Large intestine (tissue), 3 donors: ENCODE measurements around the gene ZNF750. TPM values are rescaled to one million over a fixed set of nuclear protein-coding genes. Genes with fewer than 3 reads are reported as not detected.
A peak's percentile ranks its signal among the peaks of the same experiment; 100 is the strongest.

Experiments used
- DNase-seq, 2 donors: peaks; one replicate each; pipeline versions ENCODE4 v3.0.0 to v3.0.0-alpha.2; 2013
- H3K27ac ChIP-seq: one replicate; pipeline ENCODE4 v1.5.1; 2013; ENCODE audit warnings: low read length
- H3K27me3 ChIP-seq: 2 replicates; pipeline ENCODE4 v1.6.1; 2013; ENCODE audit warnings: low read length; ENCODE audit not compliant: control insufficient read depth, insufficient read depth
- H3K36me3 ChIP-seq: 2 replicates; pipeline ENCODE4 v1.6.1; 2013; ENCODE audit warnings: low read length; ENCODE audit not compliant: control insufficient read depth, insufficient read depth
- H3K4me1 ChIP-seq: one replicate; pipeline ENCODE4 v1.6.1; 2013; ENCODE audit warnings: low read length; ENCODE audit not compliant: control insufficient read depth, insufficient read depth
- H3K4me3 ChIP-seq: one replicate; pipeline ENCODE4 v1.5.1; 2013; ENCODE audit warnings: low read length
- H3K9me3 ChIP-seq: one replicate; pipeline ENCODE4 v1.6.1; 2013; ENCODE audit warnings: mild to moderate bottlenecking, low read depth, low read length, moderate library complexity; ENCODE audit not compliant: control insufficient read depth
- WGBS: methylation state at CpG from one replicate; pipeline ENCODE4 v1.1.5; 2013; ENCODE audit warnings: low lambda C conversion rate; ENCODE audit not compliant: insufficient coverage; 5-methylcytosine and 5-hydroxymethylcytosine counted together
- polyA plus RNA-seq: library from polyadenylated mRNA; unstranded; fragments of 120-200 nt; gene quantifications from one replicate; pipeline ENCODE4 v1.2.1, GENCODE V29; 2013

The ZNF750 gene
- polyA plus RNA-seq, 1 donor, result 0.18 TPM

DNA sequence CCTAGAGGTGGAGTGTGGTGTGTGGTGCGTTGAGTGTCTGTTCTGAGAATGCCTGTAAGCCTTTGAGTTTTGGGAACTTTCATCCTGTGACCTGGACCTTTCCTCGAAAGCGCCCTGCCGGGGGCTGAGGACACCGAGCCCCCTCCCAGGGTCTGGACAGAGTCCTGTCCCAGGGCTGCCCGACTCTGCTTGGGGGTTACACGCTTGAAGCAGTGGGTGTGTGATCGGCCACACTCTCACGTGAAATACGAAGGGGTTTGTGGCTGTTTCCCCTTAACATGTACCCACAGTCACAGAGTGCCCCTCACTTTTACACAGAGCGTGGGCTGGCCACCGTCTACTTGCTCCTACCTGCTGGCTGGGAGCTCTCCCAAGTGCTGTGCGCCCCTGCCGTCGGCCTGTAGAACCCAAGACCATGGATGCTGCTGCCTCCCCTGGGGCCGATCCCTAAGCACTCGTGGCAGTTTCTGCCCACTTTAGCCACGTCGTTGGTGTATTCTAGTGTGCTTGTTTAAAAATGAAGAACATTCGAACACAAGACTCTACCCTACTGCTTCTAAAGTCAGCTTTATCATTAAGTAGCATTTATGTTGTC lies 6.8 kb downstream of the ZNF750 start:
- Histone ChIP-seq H3K9me3 (no peaks in the 10 kb centered on the region), H3K4me3 (no peak overlapping the region), H3K4me1 (peaks cover 14% of the 10 kb centered on the region), H3K27ac (no peak overlapping the region), H3K36me3 (peaks cover 27% of the 10 kb centered on the region), H3K27me3 (no peaks in the 10 kb centered on the region)
- no CpG with 5 or more reads among the region's 20 CpGs for WGBS
- no peak for DNase-seq

DNA sequence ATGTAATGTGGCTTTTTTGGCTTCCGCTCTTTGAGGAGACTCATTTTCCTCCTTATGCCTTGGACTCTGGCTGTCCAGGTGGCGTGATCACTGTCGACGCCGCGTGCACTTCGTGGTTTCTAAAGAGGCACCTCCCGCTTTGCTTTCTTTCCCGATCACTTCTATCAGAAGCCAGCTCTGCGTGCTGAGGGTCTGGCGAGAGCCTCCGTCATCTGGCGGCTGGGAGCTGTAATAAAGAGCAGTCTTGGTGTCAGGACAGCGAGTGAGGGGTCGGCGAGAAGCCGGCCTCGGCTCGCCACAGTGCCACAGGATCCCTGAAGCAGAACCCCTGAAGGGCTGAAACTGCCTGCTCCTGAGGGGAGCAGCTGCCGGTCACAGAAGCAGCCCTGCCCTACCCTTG lies 7.4 kb downstream of the ZNF750 start:
- peaks cover 31% of the 10 kb centered on the region for H3K36me3 ChIP-seq
- WGBS, result no CpG with 5 or more reads among the region's 20 CpGs
- no peak overlapping the region for H3K27ac ChIP-seq
- H3K4me3 ChIP-seq, result no peak overlapping the region
- no peaks in the 10 kb centered on the region for H3K9me3 ChIP-seq
- no peaks in the 10 kb centered on the region for H3K27me3 ChIP-seq
- H3K4me1 ChIP-seq, result peaks cover 9% of the 10 kb centered on the region
- DNase-seq, result no peak

DNA sequence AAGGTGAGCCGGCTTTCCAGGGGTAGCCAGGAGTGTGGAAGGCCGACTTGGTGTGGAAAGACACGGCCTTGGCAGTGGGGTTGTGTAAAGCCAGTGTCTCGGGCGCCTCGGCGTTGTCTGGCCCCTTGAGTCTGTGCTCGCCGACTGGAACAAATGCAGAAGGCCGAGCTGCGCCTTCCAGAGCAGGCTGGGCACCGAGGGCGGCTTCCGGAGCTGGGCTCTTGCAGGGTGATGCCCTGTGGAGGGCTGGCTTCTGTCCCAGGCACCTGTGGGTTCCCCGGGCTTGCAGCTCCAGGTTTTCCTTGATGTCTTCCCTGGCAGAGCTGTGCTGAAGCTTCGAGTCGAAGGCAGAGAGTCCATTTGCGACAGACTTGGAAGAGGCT lies 8.0 kb downstream of the ZNF750 start:
- no CpG with 5 or more reads among the region's 18 CpGs for WGBS
- no peaks in the 10 kb centered on the region for H3K27me3 ChIP-seq
- peaks cover 3% of the 10 kb centered on the region for H3K4me1 ChIP-seq
- no peak overlapping the region for H3K27ac ChIP-seq
- DNase-seq, result no peak
- H3K36me3 ChIP-seq, result peaks cover 35% of the 10 kb centered on the region
- no peak overlapping the region for H3K4me3 ChIP-seq
- H3K9me3 ChIP-seq, result no peaks in the 10 kb centered on the region

DNA sequence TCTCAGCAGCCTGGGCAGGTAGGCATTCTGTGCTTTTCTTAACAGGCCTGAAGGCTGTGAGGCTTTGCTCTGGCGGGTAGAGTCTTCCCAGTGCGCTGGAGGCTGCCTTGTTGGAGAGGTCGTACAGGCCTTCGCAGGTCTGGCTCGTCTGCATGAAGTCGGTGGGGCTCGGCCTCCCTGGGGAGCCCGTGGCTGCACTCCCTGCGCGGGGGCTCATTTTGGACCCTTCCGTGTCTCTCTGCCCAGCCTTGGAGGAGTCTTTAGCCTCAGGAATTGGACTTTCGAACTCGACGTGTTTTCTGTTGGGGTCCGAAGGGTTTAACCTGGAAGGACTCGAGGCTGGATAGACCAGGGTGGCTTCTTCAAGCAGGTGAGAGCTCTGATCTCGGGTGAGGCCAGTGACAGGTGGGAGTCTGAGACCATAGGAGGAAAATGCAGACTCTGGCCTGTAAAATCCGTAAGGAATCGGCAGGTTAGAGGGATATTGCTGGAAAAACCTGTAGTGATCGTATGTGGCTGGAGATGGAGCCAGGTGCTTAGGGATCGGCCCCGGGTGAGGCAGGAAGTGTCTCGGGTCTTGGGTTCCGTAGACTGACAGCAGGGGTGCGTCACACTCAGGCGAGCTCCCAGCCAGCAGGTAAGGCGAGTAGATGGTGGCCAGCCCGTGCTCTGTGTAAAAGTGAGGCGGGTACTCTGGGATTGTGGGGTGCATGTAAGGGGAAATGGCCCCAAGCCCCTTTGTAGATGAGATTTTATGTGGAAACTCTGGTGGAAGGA lies 8.6 kb downstream of the ZNF750 start:
- Histone ChIP-seq H3K4me1 (no peaks in the 10 kb centered on the region), H3K27ac (no peak overlapping the region), H3K27me3 (no peaks in the 10 kb centered on the region), H3K9me3 (no peaks in the 10 kb centered on the region), H3K36me3 (peaks cover 35% of the 10 kb centered on the region), H3K4me3 (no peak overlapping the region)
- 94% methylated on average over 3 of the region's 29 CpGs for WGBS
- no peak for DNase-seq

DNA sequence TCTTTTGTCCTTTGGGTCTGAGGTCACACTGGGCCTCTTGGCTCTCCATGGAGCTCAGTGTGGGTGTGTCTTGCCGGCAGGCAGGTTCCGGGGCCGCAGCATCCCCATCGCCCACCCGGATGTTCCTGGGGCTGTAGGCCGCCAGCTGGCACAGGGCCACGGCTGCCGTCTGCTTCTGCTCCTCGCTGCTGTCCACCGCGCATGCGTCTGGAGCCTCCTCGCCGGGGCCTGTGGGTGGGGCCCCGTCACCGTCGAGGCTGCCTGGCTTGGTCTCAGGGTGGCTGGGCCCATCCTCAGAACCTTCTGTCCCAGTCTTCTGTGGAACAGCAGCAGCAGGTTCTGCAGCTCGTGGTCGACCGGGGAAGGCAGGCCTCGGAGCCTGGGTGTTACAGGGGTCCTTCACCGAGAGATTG lies 9.6 kb downstream of the ZNF750 start:
- H3K4me1 ChIP-seq, result no peaks in the 10 kb centered on the region
- no peaks in the 10 kb centered on the region for H3K27me3 ChIP-seq
- H3K4me3 ChIP-seq, result no peak overlapping the region
- DNase-seq, result peak; percentile 38 to 39
- H3K27ac ChIP-seq, result no peak overlapping the region
- WGBS, result no CpG with 5 or more reads among the region's 22 CpGs
- no peaks in the 10 kb centered on the region for H3K9me3 ChIP-seq
- peaks cover 35% of the 10 kb centered on the region for H3K36me3 ChIP-seq

DNA sequence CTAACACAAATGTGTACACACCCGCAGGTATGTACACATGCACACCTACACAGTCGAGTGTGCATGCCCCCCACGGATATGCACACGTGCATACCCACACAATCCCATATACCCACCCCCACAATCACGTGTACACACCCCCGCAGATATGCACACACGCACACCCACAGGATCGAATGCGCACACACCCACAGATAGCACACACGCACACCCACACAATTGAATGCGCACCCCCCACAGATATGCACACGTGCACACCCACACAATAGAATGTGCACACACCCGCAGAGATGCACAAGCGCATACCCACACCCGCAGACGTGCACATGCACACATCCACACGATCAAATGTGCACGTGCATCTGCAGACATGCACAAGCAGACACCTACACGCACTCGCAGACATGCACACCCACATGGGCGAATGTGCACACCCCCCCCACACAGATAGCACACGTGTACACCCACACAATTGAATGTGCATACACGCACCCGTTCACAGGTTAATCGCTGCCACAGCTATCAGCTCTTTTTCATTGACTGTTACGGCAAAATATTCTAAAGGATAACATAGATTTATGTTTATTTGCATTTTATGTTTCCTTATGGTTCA lies 10.8 kb downstream of the ZNF750 start:
- Histone ChIP-seq H3K27me3 (no peaks in the 10 kb centered on the region), H3K9me3 (no peaks in the 10 kb centered on the region), H3K4me1 (no peaks in the 10 kb centered on the region), H3K27ac (no peak overlapping the region), H3K36me3 (peaks cover 35% of the 10 kb centered on the region), H3K4me3 (no peak overlapping the region)
- 100% methylated on average over 3 of the region's 26 CpGs for WGBS
- no peak for DNase-seq

DNA sequence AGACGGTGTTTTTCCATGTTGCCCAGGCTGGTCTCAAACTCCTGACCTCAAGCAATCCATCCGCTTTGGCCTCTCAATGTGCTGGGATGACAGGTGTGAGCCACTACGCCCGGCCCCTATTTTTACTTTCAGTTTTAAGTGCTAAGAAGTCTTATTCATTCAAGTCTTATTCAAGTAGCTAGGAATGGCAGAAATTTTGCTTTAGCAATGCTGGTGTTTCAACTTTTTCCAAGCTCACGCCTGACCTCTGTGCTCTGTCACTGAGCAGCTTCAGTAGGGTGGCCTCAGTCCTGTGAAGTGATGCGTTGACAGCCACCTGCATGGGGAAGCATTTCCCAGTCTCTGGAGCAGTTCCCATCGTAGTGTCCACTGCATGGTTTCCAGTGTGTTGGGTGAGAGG lies 12.9 kb downstream of the ZNF750 start:
- peaks cover 38% of the 10 kb centered on the region for H3K36me3 ChIP-seq
- H3K9me3 ChIP-seq, result peaks cover 3% of the 10 kb centered on the region
- H3K27ac ChIP-seq, result no peak overlapping the region
- no peaks in the 10 kb centered on the region for H3K27me3 ChIP-seq
- no peak overlapping the region for H3K4me3 ChIP-seq
- WGBS, result no CpG with 5 or more reads among the region's 7 CpGs
- no peak for DNase-seq
- H3K4me1 ChIP-seq, result no peaks in the 10 kb centered on the region

DNA sequence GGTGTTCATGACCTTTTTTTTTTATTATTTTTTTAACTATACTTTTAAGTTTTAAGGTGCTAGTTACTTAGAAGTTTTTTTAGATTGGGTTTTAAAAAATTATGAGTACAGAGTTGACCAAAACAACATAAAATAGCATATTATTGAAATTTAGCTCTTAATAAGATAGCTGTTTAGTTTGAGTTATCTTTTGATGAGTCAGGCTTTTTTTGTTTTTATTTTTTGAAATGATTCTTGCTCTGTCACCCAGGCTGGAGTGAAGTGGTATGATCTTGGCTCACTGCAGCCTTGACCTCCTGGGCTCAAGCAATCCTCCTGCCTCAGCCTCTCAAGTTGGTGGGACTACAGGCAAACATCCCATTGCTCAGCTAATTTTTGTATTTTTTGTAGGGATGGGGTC lies 13.6 kb downstream of the ZNF750 start:
- H3K36me3 ChIP-seq, result peaks cover 43% of the 10 kb centered on the region
- DNase-seq, result no peak
- H3K4me3 ChIP-seq, result no peak overlapping the region
- H3K4me1 ChIP-seq, result no peaks in the 10 kb centered on the region
- H3K27ac ChIP-seq, result no peak overlapping the region
- H3K9me3 ChIP-seq, result peaks cover 3% of the 10 kb centered on the region
- no peaks in the 10 kb centered on the region for H3K27me3 ChIP-seq

DNA sequence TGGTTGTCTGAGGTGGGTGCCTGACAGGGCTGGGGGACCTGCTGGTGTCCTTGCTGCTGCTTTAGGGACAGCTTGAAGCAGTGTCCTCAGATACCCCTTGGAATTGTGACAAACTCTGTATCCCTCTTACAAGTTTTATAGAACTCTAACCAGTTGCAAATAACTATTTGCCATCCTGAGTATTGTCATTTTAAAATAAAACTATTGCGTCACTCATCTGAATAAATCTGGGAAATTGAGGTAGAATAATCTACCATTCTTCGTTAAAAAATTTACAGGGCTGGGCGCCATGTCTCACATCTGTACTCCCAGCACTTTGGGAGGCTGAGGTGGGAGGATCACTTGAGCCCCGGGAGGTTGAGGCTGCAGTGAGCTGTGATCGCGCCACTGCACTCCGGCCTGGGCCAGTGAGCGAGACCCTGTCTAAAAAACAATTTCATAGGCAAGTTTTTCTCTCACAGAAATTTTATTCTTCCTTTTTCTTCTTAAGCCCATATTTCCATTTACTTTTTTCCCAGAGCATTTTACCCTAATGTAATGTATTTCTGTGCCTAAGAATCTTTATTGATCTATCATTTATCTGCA lies 14.2 kb downstream of the ZNF750 start:
- DNase-seq, result no peak
- H3K4me3 ChIP-seq, result no peak overlapping the region
- H3K4me1 ChIP-seq, result no peaks in the 10 kb centered on the region
- H3K27me3 ChIP-seq, result no peaks in the 10 kb centered on the region
- no CpG with 5 or more reads among the region's 8 CpGs for WGBS
- peaks cover 41% of the 10 kb centered on the region for H3K36me3 ChIP-seq
- H3K27ac ChIP-seq, result no peak overlapping the region
- H3K9me3 ChIP-seq, result peaks cover 3% of the 10 kb centered on the region

DNA sequence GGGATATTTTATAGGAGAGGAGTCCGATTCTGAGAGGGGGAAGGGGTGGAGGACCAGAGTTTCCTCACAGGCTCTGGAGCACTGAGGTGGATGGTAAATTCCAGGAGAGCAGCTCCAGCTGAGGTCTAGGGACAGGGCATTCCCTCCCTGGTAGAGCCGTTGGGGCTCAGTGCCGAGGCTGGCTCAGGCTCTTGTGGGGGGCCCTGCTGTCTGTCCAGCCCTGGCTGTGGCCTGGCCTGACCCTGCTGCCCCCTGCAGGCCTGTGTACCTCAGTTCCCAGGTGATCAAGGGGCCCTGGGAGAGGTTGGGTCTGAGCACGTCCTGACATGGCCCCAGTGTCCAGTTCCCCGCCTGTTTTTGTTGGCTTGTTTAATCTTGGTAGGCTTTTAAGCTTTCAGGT lies 16.8 kb downstream of the ZNF750 start:
- H3K4me3 ChIP-seq, result no peak overlapping the region
- peaks cover 15% of the 10 kb centered on the region for H3K9me3 ChIP-seq
- H3K27me3 ChIP-seq, result no peaks in the 10 kb centered on the region
- H3K27ac ChIP-seq, result no peak overlapping the region
- H3K36me3 ChIP-seq, result peaks cover 40% of the 10 kb centered on the region
- no peak for DNase-seq
- WGBS, result no CpG with 5 or more reads among the region's 5 CpGs
- no peaks in the 10 kb centered on the region for H3K4me1 ChIP-seq
